Endothelial cell of umbilical vein (primary cell): ENCODE measurements around the gene CDH11. TPM values are rescaled to one million over a fixed set of nuclear protein-coding genes. Genes with fewer than 3 reads are reported as not detected.

Experiments
- BruUV-seq: library from RNA; stranded (reverse); fragments of 400-500 nt; replicated peaks from 2 replicates; lab custom pipeline; 2021; lab: Mats Ljungman, UMichigan
- CTCF ChIA-PET: fragments of 300-600, 350-600 bp; sonication (Branson Sonifier 250); formaldehyde crosslinking; loops from one replicate; lab custom pipeline; 2021; ENCODE audit warnings: antibody characterized with exemption, inconsistent platforms; lab: Charles Lee
- POLR2A ChIA-PET: fragments of 300-600, 350-600 bp; sonication (Branson Sonifier 250); formaldehyde crosslinking; loops from one replicate; lab custom pipeline; 2021; ENCODE audit warnings: antibody characterized with exemption, inconsistent platforms; lab: Charles Lee
- DNase-seq: peaks from one replicate; pipeline ENCODE4 v3.0.0-alpha.2; 2011; ENCODE audit warnings: low read depth, low spot score
- FAIRE-seq: peaks from 2 replicates; lab custom pipeline; 2011; peaks lifted over from hg19 to GRCh38; lab: Jason Lieb, UNC
- H2AFZ ChIP-seq: 2 replicates; pipeline ENCODE4 v1.6.0; 2012; ENCODE audit warnings: low read depth, low read length, control low read depth, inconsistent platforms
- H3K27ac ChIP-seq: 2 replicates; pipeline ENCODE4 v1.5.1; 2011; ENCODE audit warnings: low read depth, mild to moderate bottlenecking, control low read depth, low read length, moderate library complexity; ENCODE audit not compliant: insufficient read depth
- H3K27me3 ChIP-seq, 2 experiments: 2 replicates each; pipeline versions ENCODE4 v1.6.0 to v1.6.1; 2011; ENCODE audit warnings: low read length in 2 of 2, mixed read lengths in 1 of 2; ENCODE audit not compliant: control insufficient read depth in 2 of 2, insufficient read depth in 2 of 2
- H3K36me3 ChIP-seq, 2 experiments: 2 replicates in 1 of 2; 3 replicates in 1 of 2; pipeline ENCODE4 v1.5.1; 2011; ENCODE audit warnings: low read length in 2 of 2, mild to moderate bottlenecking in 1 of 2, moderate library complexity in 1 of 2; ENCODE audit not compliant: control insufficient read depth in 2 of 2, insufficient read depth in 2 of 2; ENCODE audit errors: extremely low read depth in 1 of 2
- H3K4me1 ChIP-seq: 3 replicates; pipeline ENCODE4 v1.5.1; 2011; ENCODE audit warnings: mild to moderate bottlenecking, low read length; ENCODE audit not compliant: control insufficient read depth, insufficient read depth; ENCODE audit errors: extremely low read depth
- H3K4me2 ChIP-seq: 2 replicates; pipeline ENCODE4 v1.6.1; 2011; ENCODE audit warnings: low read length, control low read depth, mixed read lengths; ENCODE audit not compliant: insufficient read depth
- H3K4me3 ChIP-seq, 3 experiments: fragments of 200-600 bp in 1 of 3; sonication (generic), shearing (Covaris generic) in 1 of 3; replicated peaks in 1 of 3; 2 replicates each; pipeline ENCODE4 v1.5.1; 2011 to 2016; ENCODE audit warnings: control low read depth in 3 of 3, low read length in 3 of 3, mild to moderate bottlenecking in 2 of 3, inconsistent platforms in 1 of 3, low read depth in 1 of 3, moderate library complexity in 1 of 3; ENCODE audit not compliant: insufficient read depth in 1 of 3
- H3K79me2 ChIP-seq: 2 replicates; pipeline ENCODE4 v1.6.0; 2012; ENCODE audit warnings: low read length, inconsistent platforms; ENCODE audit not compliant: control insufficient read depth, insufficient read depth
- H3K9ac ChIP-seq: replicated peaks from 2 replicates; pipeline ENCODE3; 2011; ENCODE audit warnings: low read length, control low read depth; ENCODE audit not compliant: insufficient read depth; ENCODE audit errors: extremely low read depth
- H3K9me1 ChIP-seq: replicated peaks from 3 replicates; pipeline ENCODE4 v1.6.0; 2011; ENCODE audit warnings: mild to moderate bottlenecking, low read length; ENCODE audit not compliant: control insufficient read depth, insufficient read depth; ENCODE audit errors: extremely low read depth
- H3K9me3 ChIP-seq: replicated peaks from 2 replicates; pipeline ENCODE4 v1.5.1; 2012; ENCODE audit warnings: low read length, inconsistent platforms; ENCODE audit not compliant: control insufficient read depth, insufficient read depth
- H4K20me1 ChIP-seq: replicated peaks from 2 replicates; pipeline ENCODE3; 2011; ENCODE audit warnings: mild to moderate bottlenecking, low read length; ENCODE audit not compliant: control insufficient read depth, insufficient read depth; ENCODE audit errors: extremely low read depth
- CTCF ChIP-seq, 2 donors: IDR thresholded peaks; 1 replicate in 1 of 2; 2 replicates in 1 of 2; pipeline ENCODE4 v1.5.1; 2011; ENCODE audit warnings: low read length in 2 of 2, mild to moderate bottlenecking in 2 of 2, moderate library complexity in 2 of 2, control low read depth in 1 of 2, inconsistent platforms in 1 of 2, low read depth in 1 of 2; ENCODE audit not compliant: insufficient read depth in 1 of 2; ENCODE audit errors: extremely low read depth in 1 of 2
- EZH2 ChIP-seq: IDR thresholded peaks from 2 replicates; pipeline ENCODE4 v1.6.1; 2012; ENCODE audit warnings: borderline replicate concordance, low read depth, mild to moderate bottlenecking, moderate library complexity, low read length, inconsistent platforms; ENCODE audit not compliant: severe bottlenecking
- FOS ChIP-seq: IDR thresholded peaks from 2 replicates; pipeline ENCODE4 v1.6.1; 2011; ENCODE audit warnings: mild to moderate bottlenecking, low read length, moderate library complexity, borderline replicate concordance; ENCODE audit not compliant: insufficient read depth
- GATA2 ChIP-seq: IDR thresholded peaks from 2 replicates; pipeline ENCODE4 v1.7.0; 2011; ENCODE audit warnings: low read depth, mild to moderate bottlenecking, moderate library complexity, mixed read lengths, low read length; ENCODE audit not compliant: insufficient read length, insufficient read depth
- JUN ChIP-seq: IDR thresholded peaks from 2 replicates; pipeline ENCODE4 v1.6.1; 2011; ENCODE audit warnings: borderline replicate concordance, low read depth; ENCODE audit not compliant: insufficient read length, insufficient read depth
- MYC ChIP-seq: IDR thresholded peaks from one replicate; pipeline ENCODE4 v1.6.1; 2011; ENCODE audit warnings: mild to moderate bottlenecking, low read depth, low read length
- POLR2A ChIP-seq: IDR thresholded peaks from 2 replicates; pipeline ENCODE4 v1.6.1; 2012; ENCODE audit warnings: low read depth, mild to moderate bottlenecking, control low read depth, low read length
- POLR2AphosphoS5 ChIP-seq: IDR thresholded peaks from 2 replicates; pipeline ENCODE4 v1.6.1; 2012; ENCODE audit warnings: low read depth, mild to moderate bottlenecking, control low read depth, low read length, moderate library complexity; ENCODE audit not compliant: insufficient read depth
- dilution Hi-C: fragments of 300-500 bp; cut with MboI; formaldehyde crosslinking; loops from one replicate; pipeline ENCODE4 v1.15.0; 2019; ENCODE audit warnings: low sequenced_read_pairs; ENCODE audit not compliant: extremely low pct_ligation_motif_present
- intact Hi-C: fragments of 100-400 bp; cut with micrococcal nuclease; formaldehyde crosslinking; loops from one replicate; pipeline ENCODE4 v1.10.0; 2022
- polyA plus RNA-seq, 4 experiments: library from polyadenylated mRNA; depleted of rRNA in 3 of 4; stranded (reverse) in 3 of 4; unstranded in 1 of 4; fragments of >200 nt; gene quantifications; 2 replicates each; pipeline versions ENCODE4 v1.2.1 to v1.2.3, GENCODE V29; 2011 to 2012; ENCODE audit warnings: missing spikeins in 1 of 4
- total RNA-seq: library from RNA; stranded (reverse); gene quantifications from 2 replicates; pipeline ENCODE4 v1.2.3, GENCODE V29; 2021
- TF ChIP-seq, protein P1 (sequence below): IDR thresholded peaks from 2 replicates; pipeline ENCODE4 v1.6.1; 2011; ENCODE audit not compliant: insufficient read depth, insufficient read length

The CDH11 gene
- total and polyA plus RNA-seq, 2 donors (not counting 3 experiments of a cell fraction or from before 2014, with no cell fraction given), result 30.4 to 32.7 TPM

DNA sequence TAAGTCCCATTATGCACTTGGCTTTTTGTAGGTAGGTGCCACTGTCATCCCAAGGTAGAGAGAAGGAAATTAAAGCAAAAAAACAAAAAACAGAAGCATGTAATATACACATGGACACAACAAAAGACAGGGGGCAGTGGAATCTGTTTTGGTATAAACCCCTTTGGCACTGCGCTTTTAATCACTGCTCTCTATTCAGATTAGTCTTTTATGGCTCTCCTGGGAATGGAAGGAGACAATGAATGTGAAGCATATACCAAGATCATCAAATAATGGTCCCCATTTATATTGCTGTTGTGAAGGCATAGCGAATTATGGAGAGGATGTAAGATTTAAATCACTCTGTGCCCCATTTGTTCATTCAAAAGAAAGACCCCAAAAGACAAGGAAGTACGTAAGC lies 17.4 kb downstream of the CDH11 start:
- no peak for FAIRE-seq
- H3K9me1 ChIP-seq, result no peaks in the 10 kb centered on the region
- no TSS peak for BruUV-seq
- H3K4me3 ChIP-seq, result no peak overlapping the region
- no peak overlapping the region for H3K4me2 ChIP-seq
- dilution Hi-C loops, result no loop called here
- no peaks in the 10 kb centered on the region for H3K4me1 ChIP-seq
- H3K9me3 ChIP-seq, result no peaks in the 10 kb centered on the region
- ChIA-PET CTCF (no interaction called here), POLR2A (no interaction called here)
- H4K20me1 ChIP-seq, result no peaks in the 10 kb centered on the region
- TF ChIP-seq MYC, result no peak
- TF ChIP-seq POLR2AphosphoS5, result no peak
- no peak for TF ChIP-seq CTCF (IDR thresholded peaks at IDR 0.05; ENCODE audit: extremely low read depth in 1 of 2, insufficient read depth in 1 of 2, low read depth in 1 of 2, low read length in 2 of 2)
- TF ChIP-seq JUN, result no peak
- no peak for TF ChIP-seq POLR2A
- no peak for TF ChIP-seq FOS
- TF ChIP-seq, protein P1, sequence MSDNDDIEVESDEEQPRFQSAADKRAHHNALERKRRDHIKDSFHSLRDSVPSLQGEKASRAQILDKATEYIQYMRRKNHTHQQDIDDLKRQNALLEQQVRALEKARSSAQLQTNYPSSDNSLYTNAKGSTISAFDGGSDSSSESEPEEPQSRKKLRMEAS, result no peak
- no peak for TF ChIP-seq EZH2
- no peak for TF ChIP-seq GATA2
- no peaks in the 10 kb centered on the region for H3K27me3 ChIP-seq
- intact Hi-C loops, result loop anchor here (5.0 kb wide), 1 partner anchor 1102 kb away; no protein-coding TSS in a partner anchor
- H3K9ac ChIP-seq, result no peak overlapping the region
- no peak overlapping the region for H3K27ac ChIP-seq
- no peak for DNase-seq
- H2AFZ ChIP-seq, result no peak overlapping the region
- H3K79me2 ChIP-seq, result no peaks in the 10 kb centered on the region
- no peaks in the 10 kb centered on the region for H3K36me3 ChIP-seq
